Tibial nerve (tissue), 4 donors: ENCODE measurements around the gene JAKMIP1.

Experiments
- EP300 ChIP-seq, 2 donors: sonication (generic); formaldehyde crosslinking; IDR thresholded peaks; one replicate each; pipeline ENCODE4 v1.6.1; 2017; ENCODE audit warnings: antibody characterized with exemption in 2 of 2, mild to moderate bottlenecking in 1 of 2
- POLR2A ChIP-seq, 2 donors: fragments of 450-650 bp; IDR thresholded peaks; one replicate each; pipeline ENCODE4 v1.6.1; 2017; ENCODE audit warnings: antibody characterized with exemption in 2 of 2, mild to moderate bottlenecking in 2 of 2, moderate library complexity in 2 of 2
- TF ChIP-seq, protein P1 (sequence below), 5 experiments: fragments of 200-600 bp in 3 of 5; fragments of 450-650 bp in 2 of 5; sonication (generic) in 3 of 5; IDR thresholded peaks; one replicate each; pipeline ENCODE4 v1.5.1; 2016 to 2019; ENCODE audit warnings: antibody characterized with exemption in 5 of 5, mild to moderate bottlenecking in 3 of 5, moderate library complexity in 2 of 5

DNA sequence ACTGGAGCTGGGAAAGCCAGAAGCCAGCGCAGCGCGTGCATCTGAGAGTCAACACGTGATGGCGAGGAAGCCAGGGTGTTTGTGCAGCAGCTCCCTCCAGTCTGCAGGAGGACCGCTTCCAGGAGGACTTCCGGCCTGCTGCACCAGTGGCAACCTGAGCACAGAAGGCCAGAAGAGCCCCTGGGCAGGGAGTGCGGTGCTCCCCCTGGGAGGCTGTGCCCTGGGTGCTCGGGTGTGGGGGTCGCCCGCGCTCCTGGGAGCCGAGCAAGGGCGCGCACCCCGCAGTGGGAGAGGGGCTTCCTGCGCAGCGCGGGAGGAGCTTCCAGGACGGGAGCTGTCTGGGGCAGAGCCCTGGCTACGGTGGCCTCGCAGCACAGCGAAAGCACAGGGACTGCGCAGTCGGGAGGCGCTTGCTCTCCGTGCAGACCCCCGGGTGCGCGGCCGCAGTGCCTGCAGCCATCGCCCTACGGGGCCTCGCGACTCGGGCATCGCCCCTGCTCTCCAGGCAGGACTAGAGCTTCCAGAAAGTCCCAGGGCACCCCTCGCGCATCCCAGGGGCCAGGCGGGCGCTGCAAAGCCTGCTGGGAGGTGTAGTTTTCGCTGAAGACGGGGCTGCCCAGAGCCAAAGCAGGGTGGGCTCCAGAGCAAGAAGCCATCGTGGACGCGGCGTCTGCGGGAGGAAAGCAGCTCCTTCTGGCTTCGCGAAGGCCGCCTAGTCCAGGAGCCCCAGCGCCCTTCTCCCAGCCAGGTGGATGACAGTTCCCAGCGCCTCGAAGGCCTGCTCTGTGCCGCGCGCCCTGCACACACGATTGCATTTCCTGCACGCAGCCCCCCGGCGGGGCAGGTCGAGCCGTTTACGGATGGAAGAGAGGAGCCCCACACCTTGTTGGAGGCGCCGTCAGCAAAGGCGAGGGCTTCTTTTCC is 45.2 kb upstream of the JAKMIP1 start:
- no peak for TF ChIP-seq EP300 (IDR thresholded peaks at IDR 0.05)
- TF ChIP-seq POLR2A (IDR thresholded peaks at IDR 0.05), result no peak
- TF ChIP-seq, protein P1, sequence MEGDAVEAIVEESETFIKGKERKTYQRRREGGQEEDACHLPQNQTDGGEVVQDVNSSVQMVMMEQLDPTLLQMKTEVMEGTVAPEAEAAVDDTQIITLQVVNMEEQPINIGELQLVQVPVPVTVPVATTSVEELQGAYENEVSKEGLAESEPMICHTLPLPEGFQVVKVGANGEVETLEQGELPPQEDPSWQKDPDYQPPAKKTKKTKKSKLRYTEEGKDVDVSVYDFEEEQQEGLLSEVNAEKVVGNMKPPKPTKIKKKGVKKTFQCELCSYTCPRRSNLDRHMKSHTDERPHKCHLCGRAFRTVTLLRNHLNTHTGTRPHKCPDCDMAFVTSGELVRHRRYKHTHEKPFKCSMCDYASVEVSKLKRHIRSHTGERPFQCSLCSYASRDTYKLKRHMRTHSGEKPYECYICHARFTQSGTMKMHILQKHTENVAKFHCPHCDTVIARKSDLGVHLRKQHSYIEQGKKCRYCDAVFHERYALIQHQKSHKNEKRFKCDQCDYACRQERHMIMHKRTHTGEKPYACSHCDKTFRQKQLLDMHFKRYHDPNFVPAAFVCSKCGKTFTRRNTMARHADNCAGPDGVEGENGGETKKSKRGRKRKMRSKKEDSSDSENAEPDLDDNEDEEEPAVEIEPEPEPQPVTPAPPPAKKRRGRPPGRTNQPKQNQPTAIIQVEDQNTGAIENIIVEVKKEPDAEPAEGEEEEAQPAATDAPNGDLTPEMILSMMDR (IDR thresholded peaks at IDR 0.05), result no peak
